Measurements from ENCODE around the gene RAPGEF4.

The RAPGEF4 gene

GRCh38 chr2:173044686-173045085, 309.0 kb downstream of the RAPGEF4 start:
- TF ChIP-seq OVOL3 (tag by site-specific recombination; IDR thresholded peaks at IDR 0.05) = no peak
- no peak for TF ChIP-seq IKZF3 (tag by site-specific recombination; IDR thresholded peaks at IDR 0.05)
- no peak for TF ChIP-seq ZSCAN16 (tag by site-specific recombination; IDR thresholded peaks at IDR 0.05)
- TF ChIP-seq ZNF202 (tag by site-specific recombination; IDR thresholded peaks at IDR 0.05; ENCODE audit: borderline replicate concordance) = no peak
- TF ChIP-seq KLF17 (tag by site-specific recombination; IDR thresholded peaks at IDR 0.05) = no peak
- TF ChIP-seq KLF1 (tag by site-specific recombination; IDR thresholded peaks at IDR 0.05) = no peak
- TF ChIP-seq ZNF843 (tag by site-specific recombination; IDR thresholded peaks at IDR 0.05) = no peak
- no peak for TF ChIP-seq ZBTB44 (tag by site-specific recombination; IDR thresholded peaks at IDR 0.05)
- no peak for TF ChIP-seq SP2 (tag by site-specific recombination; IDR thresholded peaks at IDR 0.05)
- TF ChIP-seq FEZF1 (tag by site-specific recombination; IDR thresholded peaks at IDR 0.05) = no peak
- no peak overlapping the region for H3K4me3 ChIP-seq (ENCODE audit: low read depth, low read length)
- no peaks in the 10 kb centered on the region for H3K36me3 ChIP-seq (ENCODE audit: control insufficient read depth in 2 of 2, insufficient read depth in 1 of 2, low read length in 2 of 2)
- ChIA-PET POLR2A (interaction anchor here (0.6 kb wide), 1 partner anchor 151 kb away, joined by 4 read pairs; no protein-coding TSS in a partner anchor), CTCF (interaction anchor here (0.7 to 2.5 kb wide), 3 partner anchors 17 to 238 kb away, joined by 3 to 17 read pairs (median 3); no protein-coding TSS in a partner anchor)
- H3K9me3 ChIP-seq (ENCODE audit: control insufficient read depth, insufficient read depth, low read depth, low read length) = no peaks in the 10 kb centered on the region
- H3K4me1 ChIP-seq (ENCODE audit: control insufficient read depth, insufficient read depth, low read length) = 0 out of 2 replicates have a peak, but pooled peaks cover 7% of the 10 kb centered on the region
- no peak overlapping the region for H3K27ac ChIP-seq (ENCODE audit: extremely low read depth, low read depth, low read length)

GRCh38 chr2:173045181-173045580, 309.5 kb downstream of the RAPGEF4 start:
- no peaks in the 10 kb centered on the region for H3K36me3 ChIP-seq (ENCODE audit: control insufficient read depth in 2 of 2, insufficient read depth in 1 of 2, low read length in 2 of 2)
- ChIA-PET CTCF (interaction anchor here (2.5 kb wide), 1 partner anchor 17 kb away, joined by 17 read pairs; no protein-coding TSS in a partner anchor), POLR2A (no interaction called here)
- 0 out of 2 replicates have a peak, but pooled peaks cover 7% of the 10 kb centered on the region for H3K4me1 ChIP-seq (ENCODE audit: control insufficient read depth, insufficient read depth, low read length)
- H3K9me3 ChIP-seq (ENCODE audit: control insufficient read depth, insufficient read depth, low read depth, low read length) = no peaks in the 10 kb centered on the region
- no peak overlapping the region for H3K27ac ChIP-seq (ENCODE audit: extremely low read depth, low read depth, low read length)
- H3K4me3 ChIP-seq (ENCODE audit: low read depth, low read length) = no peak overlapping the region
- TF ChIP-seq HOXC10 (CRISPR knock-in tag; IDR thresholded peaks at IDR 0.05) (no peak), ZNF629 (tag by site-specific recombination; IDR thresholded peaks at IDR 0.05) (no peak), BCL11B (tag by site-specific recombination; IDR thresholded peaks at IDR 0.05; ENCODE audit: low read depth) (no peak), ZNF747 (tag by site-specific recombination; IDR thresholded peaks at IDR 0.05) (no peak), ZNF529 (tag by site-specific recombination; IDR thresholded peaks at IDR 0.05; ENCODE audit: insufficient replicate concordance) (no peak), PRDM1 (tag by site-specific recombination; IDR thresholded peaks at IDR 0.05) (no peak), KLF1 (tag by site-specific recombination; IDR thresholded peaks at IDR 0.05) (no peak), ZNF248 (tag by site-specific recombination; IDR thresholded peaks at IDR 0.05) (no peak), ZNF549 (tag by site-specific recombination; IDR thresholded peaks at IDR 0.05) (no peak), FEZF1 (tag by site-specific recombination; IDR thresholded peaks at IDR 0.05) (no peak)

GRCh38 chr2:173048522-173048896, 312.9 kb downstream of the RAPGEF4 start:
- CTCF ChIA-PET = interaction anchor here (0.8 to 1.0 kb wide), 2 partner anchors 8 to 195 kb away, joined by 3 read pairs; no protein-coding TSS in a partner anchor
- H3K27ac ChIP-seq (ENCODE audit: extremely low read depth, low read depth, low read length) = peak overlapping the region; percentile 50
- no peaks in the 10 kb centered on the region for H3K9me3 ChIP-seq (ENCODE audit: control insufficient read depth, insufficient read depth, low read depth, low read length)
- TF ChIP-seq ZNF560 (tag by site-specific recombination; IDR thresholded peaks at IDR 0.05; ENCODE audit: borderline replicate concordance) (no peak), ZNF580 (tag by site-specific recombination; IDR thresholded peaks at IDR 0.05) (no peak)
- no peaks in the 10 kb centered on the region for H3K36me3 ChIP-seq (ENCODE audit: control insufficient read depth in 2 of 2, insufficient read depth in 1 of 2, low read length in 2 of 2)
- H3K4me1 ChIP-seq (ENCODE audit: control insufficient read depth, insufficient read depth, low read length) = 0 out of 2 replicates have a peak, but pooled peaks cover 7% of the 10 kb centered on the region
- no peak overlapping the region for H3K4me3 ChIP-seq (ENCODE audit: low read depth, low read length)
- POLR2A ChIA-PET = no interaction called here
